ENCODE data around the gene DPP10. TPM values are rescaled to one million over a fixed set of nuclear protein-coding genes. Genes with fewer than 3 reads are reported as not detected.

The DPP10 gene
- total RNA-seq, 3 donors from 2014 or later (not counting 1 experiment from before 2014, with no cell fraction given) = not detected

DNA sequence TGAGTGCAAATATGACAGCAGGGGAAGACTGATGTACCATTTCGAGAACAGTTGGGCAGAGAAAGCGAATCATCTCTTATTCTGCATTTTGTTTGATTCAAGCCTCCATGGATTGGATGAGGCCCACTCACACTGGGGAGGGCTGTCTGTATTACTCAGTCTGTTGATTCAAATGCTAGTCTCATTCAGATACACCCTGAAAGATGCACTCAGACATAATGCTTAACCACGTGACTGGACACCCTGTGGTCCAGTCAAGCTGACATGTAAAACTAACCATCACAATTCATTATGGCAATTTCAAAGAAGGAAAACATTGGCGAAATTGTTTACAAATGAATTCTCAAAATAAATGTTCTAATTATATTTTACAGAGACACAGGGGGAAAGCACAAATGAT, 1210.2 kb downstream of the DPP10 start:
- Mint-ChIP-seq H3K4me3 (no peak overlapping the region), H3K4me1 (no peaks in the 10 kb centered on the region), H3K9me3 (peaks cover 13 to 16% of the 10 kb centered on the region in 2 donors), H3K27ac (no peak overlapping the region), H3K27me3 (ENCODE audit: low read depth in 2 of 2) (no peaks in the 10 kb centered on the region), H3K36me3 (no peaks in the 10 kb centered on the region)
- no peak for DNase-seq
- H3K27ac ChIP-seq (ENCODE audit: low read length) = no peak overlapping the region
- WGBS (ENCODE audit: insufficient coverage) = 72% methylated on average over 3 of the region's 4 CpGs
- intact Hi-C loops (cut with micrococcal nuclease) = no loop called here
- H3K4me1 ChIP-seq (ENCODE audit: control insufficient read depth, insufficient read depth, low read length) = no peaks in the 10 kb centered on the region
- H3K27me3 ChIP-seq (ENCODE audit: control insufficient read depth, insufficient read depth, low read length) = no peaks in the 10 kb centered on the region
- no peak for ATAC-seq
- H3K36me3 ChIP-seq (ENCODE audit: control insufficient read depth, insufficient read depth, low read length) = no peaks in the 10 kb centered on the region
- no peaks in the 10 kb centered on the region for H3K9me3 ChIP-seq (ENCODE audit: control insufficient read depth, insufficient read depth, low read length)
- H3K4me3 ChIP-seq (ENCODE audit: low read length) = no peak overlapping the region
- TF ChIP-seq, protein P1, sequence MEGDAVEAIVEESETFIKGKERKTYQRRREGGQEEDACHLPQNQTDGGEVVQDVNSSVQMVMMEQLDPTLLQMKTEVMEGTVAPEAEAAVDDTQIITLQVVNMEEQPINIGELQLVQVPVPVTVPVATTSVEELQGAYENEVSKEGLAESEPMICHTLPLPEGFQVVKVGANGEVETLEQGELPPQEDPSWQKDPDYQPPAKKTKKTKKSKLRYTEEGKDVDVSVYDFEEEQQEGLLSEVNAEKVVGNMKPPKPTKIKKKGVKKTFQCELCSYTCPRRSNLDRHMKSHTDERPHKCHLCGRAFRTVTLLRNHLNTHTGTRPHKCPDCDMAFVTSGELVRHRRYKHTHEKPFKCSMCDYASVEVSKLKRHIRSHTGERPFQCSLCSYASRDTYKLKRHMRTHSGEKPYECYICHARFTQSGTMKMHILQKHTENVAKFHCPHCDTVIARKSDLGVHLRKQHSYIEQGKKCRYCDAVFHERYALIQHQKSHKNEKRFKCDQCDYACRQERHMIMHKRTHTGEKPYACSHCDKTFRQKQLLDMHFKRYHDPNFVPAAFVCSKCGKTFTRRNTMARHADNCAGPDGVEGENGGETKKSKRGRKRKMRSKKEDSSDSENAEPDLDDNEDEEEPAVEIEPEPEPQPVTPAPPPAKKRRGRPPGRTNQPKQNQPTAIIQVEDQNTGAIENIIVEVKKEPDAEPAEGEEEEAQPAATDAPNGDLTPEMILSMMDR (IDR thresholded peaks at IDR 0.05) = no peak

DNA sequence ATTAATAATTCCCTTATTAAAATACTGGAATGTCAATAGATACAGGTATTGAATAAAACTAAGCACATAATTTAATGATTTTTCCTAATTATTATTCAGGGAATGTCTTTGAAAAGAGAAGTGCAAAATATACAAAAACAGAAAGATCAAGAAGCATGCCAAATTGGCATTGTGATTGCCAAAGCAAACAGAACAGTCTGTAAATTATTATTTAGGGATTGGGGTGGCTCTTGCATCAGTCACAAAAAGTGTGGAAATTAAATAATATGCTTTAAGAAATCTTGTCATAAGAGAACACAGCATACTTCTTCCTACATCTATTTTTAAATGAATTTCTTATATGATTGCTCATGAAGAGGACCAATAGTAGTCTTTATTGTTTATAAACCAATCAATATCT, 1211.9 kb downstream of the DPP10 start:
- Histone ChIP-seq H3K4me3 (ENCODE audit: low read length) (no peak overlapping the region), H3K36me3 (ENCODE audit: control insufficient read depth, insufficient read depth, low read length) (no peaks in the 10 kb centered on the region), H3K27me3 (ENCODE audit: control insufficient read depth, insufficient read depth, low read length) (no peaks in the 10 kb centered on the region), H3K9me3 (ENCODE audit: control insufficient read depth, insufficient read depth, low read length) (no peaks in the 10 kb centered on the region), H3K27ac (ENCODE audit: low read length) (no peak overlapping the region), H3K4me1 (ENCODE audit: control insufficient read depth, insufficient read depth, low read length) (no peaks in the 10 kb centered on the region)
- intact Hi-C loops (cut with micrococcal nuclease) = no loop called here
- ATAC-seq (no peak), DNase-seq (no peak)
- no peaks in the 10 kb centered on the region for H3K4me1 Mint-ChIP-seq
- no peak overlapping the region for H3K27ac Mint-ChIP-seq
- H3K36me3 Mint-ChIP-seq = no peaks in the 10 kb centered on the region
- H3K9me3 Mint-ChIP-seq = peaks cover 12 to 14% of the 10 kb centered on the region in 2 donors
- no peak overlapping the region for H3K4me3 Mint-ChIP-seq
- H3K27me3 Mint-ChIP-seq (ENCODE audit: low read depth in 2 of 2) = no peaks in the 10 kb centered on the region
- TF ChIP-seq, protein P1 (IDR thresholded peaks at IDR 0.05) = no peak

DNA sequence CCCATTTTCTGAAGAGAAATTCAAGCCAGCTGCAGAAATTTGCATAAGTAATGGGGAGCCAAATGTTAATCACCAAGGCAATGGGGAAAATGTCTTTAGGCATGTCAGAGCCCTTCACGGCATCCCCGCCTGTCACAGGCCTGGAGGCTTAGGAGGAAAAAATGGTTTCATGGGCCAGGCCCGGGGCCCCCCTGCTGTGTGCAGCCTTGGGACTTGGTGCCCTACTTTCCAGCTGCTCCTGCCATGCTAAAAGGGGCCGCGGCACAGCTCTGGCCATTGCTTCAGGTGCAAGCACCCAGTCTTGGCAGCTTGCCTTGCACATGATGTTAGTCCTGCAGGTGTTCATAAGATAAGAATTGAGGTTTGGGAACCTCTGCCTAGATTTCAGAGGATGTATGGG, 1235.7 kb downstream of the DPP10 start:
- intact Hi-C loops (cut with micrococcal nuclease) = no loop called here
- Mint-ChIP-seq H3K36me3 (peaks cover 11% of the 10 kb centered on the region), H3K27me3 (ENCODE audit: low read depth in 2 of 2) (no peaks in the 10 kb centered on the region), H3K4me3 (no peak overlapping the region), H3K9me3 (peaks cover 17 to 33% of the 10 kb centered on the region in 2 donors), H3K4me1 (no peaks in the 10 kb centered on the region), H3K27ac (no peak overlapping the region)
- Histone ChIP-seq H3K36me3 (ENCODE audit: control insufficient read depth, insufficient read depth, low read length) (no peaks in the 10 kb centered on the region), H3K27ac (ENCODE audit: low read length) (no peak overlapping the region), H3K9me3 (ENCODE audit: control insufficient read depth, insufficient read depth, low read length) (peaks cover 11% of the 10 kb centered on the region), H3K4me3 (ENCODE audit: low read length) (no peak overlapping the region), H3K4me1 (ENCODE audit: control insufficient read depth, insufficient read depth, low read length) (no peaks in the 10 kb centered on the region), H3K27me3 (ENCODE audit: control insufficient read depth, insufficient read depth, low read length) (no peaks in the 10 kb centered on the region)
- 72% methylated on average over 5 of the region's 5 CpGs for WGBS (ENCODE audit: insufficient coverage)
- DNase-seq (no peak), ATAC-seq (no peak)
- TF ChIP-seq, protein P1 (IDR thresholded peaks at IDR 0.05) = no peak

DNA sequence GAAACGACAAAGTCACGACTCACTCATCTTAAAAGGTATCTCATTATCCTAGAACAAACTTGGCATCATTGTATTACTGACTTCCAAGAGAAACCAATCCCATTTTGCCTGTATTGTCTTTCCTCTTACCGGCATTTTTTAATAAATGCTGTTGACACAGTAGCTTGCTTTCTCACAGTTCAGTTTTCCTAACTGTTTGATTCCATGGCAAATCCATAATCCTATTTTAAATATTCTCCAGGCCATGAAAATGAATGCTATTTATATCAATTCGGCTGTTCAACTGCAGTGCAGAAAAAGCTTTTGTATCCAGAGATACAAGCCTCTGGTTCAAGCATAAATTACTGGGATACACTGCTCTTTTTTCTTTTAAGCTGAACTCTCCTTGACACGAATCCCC, 1241.9 kb downstream of the DPP10 start:
- Mint-ChIP-seq H3K9me3 (peaks cover 14 to 22% of the 10 kb centered on the region in 2 donors), H3K4me3 (no peak overlapping the region), H3K27ac (no peak overlapping the region), H3K4me1 (no peaks in the 10 kb centered on the region), H3K36me3 (peaks cover 6% of the 10 kb centered on the region), H3K27me3 (ENCODE audit: low read depth in 2 of 2) (no peaks in the 10 kb centered on the region)
- Histone ChIP-seq H3K4me1 (ENCODE audit: control insufficient read depth, insufficient read depth, low read length) (no peaks in the 10 kb centered on the region), H3K27me3 (ENCODE audit: control insufficient read depth, insufficient read depth, low read length) (no peaks in the 10 kb centered on the region), H3K4me3 (ENCODE audit: low read length) (no peak overlapping the region), H3K9me3 (ENCODE audit: control insufficient read depth, insufficient read depth, low read length) (no peaks in the 10 kb centered on the region), H3K27ac (ENCODE audit: low read length) (no peak overlapping the region), H3K36me3 (ENCODE audit: control insufficient read depth, insufficient read depth, low read length) (no peaks in the 10 kb centered on the region)
- DNase-seq (no peak), ATAC-seq (no peak)
- WGBS (ENCODE audit: insufficient coverage) = 79% methylated on average over 4 of the region's 5 CpGs
- TF ChIP-seq, protein P1 (IDR thresholded peaks at IDR 0.05) = no peak
- intact Hi-C loops (cut with micrococcal nuclease) = no loop called here
